Sigmoid colon (tissue), 7 donors: Measurements from ENCODE around the gene OR5I1. TPM values are rescaled to one million over a fixed set of nuclear protein-coding genes. Genes with fewer than 3 reads are reported as not detected.
"Not testable (repeated sequence)": the region's sequence is repeated elsewhere in the genome, so short reads cannot be mapped to it uniquely, and the experiment has no call there.

Experiments
- DNase-seq: peaks from one replicate; pipeline ENCODE4 v3.0.0-alpha.2; 2019
- H3K27ac ChIP-seq, 4 donors: fragments of 200-600 bp; sonication (generic); one replicate each; pipeline ENCODE4 v1.5.1; 2016 to 2019; ENCODE audit warnings: mild to moderate bottlenecking in 1 of 4
- H3K27me3 ChIP-seq, 3 donors: fragments of 200-600 bp; sonication (generic); one replicate each; pipeline ENCODE4 v1.5.1; 2019; ENCODE audit warnings: mild to moderate bottlenecking in 1 of 3
- H3K36me3 ChIP-seq, 4 donors: fragments of 200-600 bp; sonication (generic); one replicate each; pipeline ENCODE4 v1.5.1; 2016 to 2019
- H3K4me1 ChIP-seq, 4 donors: fragments of 200-600 bp; sonication (generic); one replicate each; pipeline ENCODE4 v1.5.1; 2017 to 2019
- H3K4me3 ChIP-seq, 4 donors: fragments of 200-600 bp; sonication (generic); one replicate each; pipeline ENCODE4 v1.5.1; 2017 to 2019; ENCODE audit warnings: mild to moderate bottlenecking in 2 of 4, moderate library complexity in 1 of 4
- H3K9me3 ChIP-seq, 4 donors: fragments of 200-600 bp in 3 of 4; sonication (generic) in 3 of 4; one replicate each; pipeline versions ENCODE4 v1.5.1 to v1.6.1; 2013 to 2019
- EP300 ChIP-seq, 4 donors: sonication (generic); formaldehyde crosslinking; IDR thresholded peaks; one replicate each; pipeline ENCODE4 v1.6.1; 2017; ENCODE audit warnings: antibody characterized with exemption in 4 of 4
- POLR2A ChIP-seq, 2 donors: fragments of 450-650 bp; IDR thresholded peaks; one replicate each; pipeline ENCODE4 v1.6.1; 2016; ENCODE audit warnings: antibody characterized with exemption in 2 of 2, mild to moderate bottlenecking in 2 of 2, moderate library complexity in 2 of 2
- POLR2AphosphoS5 ChIP-seq, 4 donors: sonication (generic); formaldehyde crosslinking; IDR thresholded peaks; one replicate each; pipeline ENCODE4 v1.6.1; 2017; ENCODE audit warnings: antibody characterized with exemption in 4 of 4
- WGBS, 2 donors: extraction: QIAGEN DNeasy Blood & Tissue Kit; methylation state at CpG; one replicate each; pipeline ENCODE4 v1.1.7; 2013; 5-methylcytosine and 5-hydroxymethylcytosine counted together
- intact Hi-C: fragments of 100-400 bp; cut with DNase I; formaldehyde crosslinking; loops from one replicate; pipeline ENCODE4 v1.15.1; 2023
- polyA plus RNA-seq, 3 donors: library from polyadenylated mRNA; stranded (reverse); fragments of 200-250 nt; gene quantifications; one replicate each; pipeline ENCODE4 v1.2.3, GENCODE V29; 2013
- total RNA-seq, 4 donors: library from RNA; depleted of rRNA; stranded (reverse); fragments of >200 nt; gene quantifications; one replicate each; pipeline ENCODE4 v1.1.0, GENCODE V29; 2016
- donor health status: healthy with polysubstance abuse.
- donor health status: Bipolar disorder and iron deficiency.
- donor health status: healthy.

OR5I1 gene
- total and polyA plus RNA-seq, 7 donors: not detected

DNA sequence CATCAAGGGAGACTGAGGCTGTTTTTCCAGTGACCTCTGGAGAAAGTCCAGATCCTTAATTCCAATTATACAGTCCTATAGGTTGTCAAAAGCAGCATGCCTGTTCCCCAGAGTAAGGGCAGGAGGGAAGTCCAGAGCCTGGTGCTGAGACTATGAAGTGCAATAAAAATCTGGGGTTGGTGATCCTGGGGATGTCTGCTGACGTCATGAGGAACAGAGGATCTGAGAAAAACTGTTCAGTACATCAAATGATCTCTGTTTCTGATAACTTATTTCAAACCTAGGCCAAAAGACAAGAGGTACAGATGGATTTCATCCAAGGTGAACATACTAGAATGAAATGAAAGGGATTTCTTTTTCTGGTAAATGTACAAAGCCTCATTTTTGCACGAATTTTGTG lies 33.9 kb downstream of the OR5I1 start:
- no peak for DNase-seq
- Histone ChIP-seq H3K4me3 (no peak overlapping the region), H3K36me3 (no peaks in the 10 kb centered on the region), H3K4me1 (no peaks in the 10 kb centered on the region), H3K27ac (no peak overlapping the region), H3K27me3 (no peaks in the 10 kb centered on the region), H3K9me3 (no peaks in the 10 kb centered on the region)
- intact Hi-C loops: no loop called here
- WGBS, 2 donors: 15 to 36% methylated on average over 2 of the region's 2 CpGs
- TF ChIP-seq POLR2A (IDR thresholded peaks at IDR 0.05) (no peak), POLR2AphosphoS5 (IDR thresholded peaks at IDR 0.05) (no peak)

GRCh38 chr11:55895216-55895615 lies 41.0 kb downstream of the OR5I1 start:
- TF ChIP-seq EP300 (IDR thresholded peaks at IDR 0.05): no peak

DNA sequence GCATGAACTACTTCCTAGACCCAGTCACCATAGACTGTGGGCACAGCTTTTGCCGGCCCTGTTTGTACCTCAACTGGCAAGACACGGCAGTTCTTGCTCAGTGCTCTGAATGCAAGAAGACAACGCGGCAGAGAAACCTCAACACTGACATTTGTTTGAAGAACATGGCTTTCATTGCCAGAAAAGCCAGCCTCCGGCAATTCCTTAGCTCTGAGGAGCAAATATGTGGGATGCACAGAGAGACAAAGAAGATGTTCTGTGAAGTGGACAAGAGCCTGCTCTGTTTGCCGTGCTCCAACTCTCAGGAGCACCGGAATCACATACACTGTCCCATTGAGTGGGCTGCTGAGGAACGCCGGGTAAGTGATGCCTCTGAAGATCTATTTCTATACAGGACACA lies 50.7 kb downstream of the OR5I1 start:
- intact Hi-C loops, DNase-seq, H3K4me1 ChIP-seq, H3K9me3 ChIP-seq, H3K36me3 ChIP-seq, H3K27me3 ChIP-seq, H3K27ac ChIP-seq, H3K4me3 ChIP-seq: not testable (repeated sequence)
- WGBS, 2 donors: 90 to 93% methylated on average over 9 of the region's 9 CpGs

More at GRCh38 chr11:55895216-55895615, 41.0 kb downstream of the OR5I1 start:
- H3K27me3 ChIP-seq: no peaks in the 10 kb centered on the region
- no peaks in the 10 kb centered on the region for H3K36me3 ChIP-seq
- intact Hi-C loops: no loop called here
- no peak overlapping the region for H3K27ac ChIP-seq
- no peak overlapping the region for H3K4me3 ChIP-seq
- H3K9me3 ChIP-seq: no peaks in the 10 kb centered on the region
- H3K4me1 ChIP-seq: no peaks in the 10 kb centered on the region
- WGBS, 2 donors: 60 to 65% methylated on average over 8 of the region's 8 CpGs
- no peak for DNase-seq

Other genes starting within 250 kb of the OR5I1 start
- not detected for gene OR5D13, start 163.0 kb downstream of the OR5I1 start, total RNA-seq
- not detected for gene OR5D13, start 163.0 kb downstream of the OR5I1 start, polyA plus RNA-seq
- not detected for gene OR5D14, start 140.8 kb downstream of the OR5I1 start, total RNA-seq
- gene OR5D14, start 140.8 kb downstream of the OR5I1 start, polyA plus RNA-seq: not detected
- not detected for gene OR5L1, start 125.0 kb downstream of the OR5I1 start, total RNA-seq
- gene OR5L1, start 125.0 kb downstream of the OR5I1 start, polyA plus RNA-seq: not detected
- gene OR5D18, start 116.8 kb downstream of the OR5I1 start, total RNA-seq: not detected
- gene OR5D18, start 116.8 kb downstream of the OR5I1 start, polyA plus RNA-seq: not detected
- not detected for gene OR5L2, start 109.2 kb downstream of the OR5I1 start, total RNA-seq
- gene OR5L2, start 109.2 kb downstream of the OR5I1 start, polyA plus RNA-seq: not detected
- not detected for gene OR5D16, start 97.6 kb downstream of the OR5I1 start, total RNA-seq
- not detected for gene OR5D16, start 97.6 kb downstream of the OR5I1 start, polyA plus RNA-seq
- gene TRIM51, start 53.1 kb downstream of the OR5I1 start, total RNA-seq: not detected
- gene TRIM51, start 53.1 kb downstream of the OR5I1 start, polyA plus RNA-seq: not detected
- not detected for gene OR5W2, start 21.8 kb downstream of the OR5I1 start, total RNA-seq
- not detected for gene OR5W2, start 21.8 kb downstream of the OR5I1 start, polyA plus RNA-seq
- gene OR10AG1, start 33.5 kb upstream of the OR5I1 start, total RNA-seq: not detected
- gene OR10AG1, start 33.5 kb upstream of the OR5I1 start, polyA plus RNA-seq: not detected
- not detected for gene OR5F1, start 58.2 kb upstream of the OR5I1 start, total RNA-seq
- gene OR5F1, start 58.2 kb upstream of the OR5I1 start, polyA plus RNA-seq: not detected
- gene OR5AS1, start 91.3 kb upstream of the OR5I1 start, total RNA-seq: not detected
- gene OR5AS1, start 91.3 kb upstream of the OR5I1 start, polyA plus RNA-seq: not detected
- gene OR8I2, start 156.9 kb upstream of the OR5I1 start, total RNA-seq: not detected
- gene OR8I2, start 156.9 kb upstream of the OR5I1 start, polyA plus RNA-seq: not detected
- gene OR8H2, start 167.3 kb upstream of the OR5I1 start, total RNA-seq: not detected
- gene OR8H2, start 167.3 kb upstream of the OR5I1 start, polyA plus RNA-seq: not detected
- not detected for gene OR8H3, start 186.0 kb upstream of the OR5I1 start, total RNA-seq
- gene OR8H3, start 186.0 kb upstream of the OR5I1 start, polyA plus RNA-seq: not detected
- not detected for gene OR8J3, start 203.8 kb upstream of the OR5I1 start, total RNA-seq
- gene OR8J3, start 203.8 kb upstream of the OR5I1 start, polyA plus RNA-seq: not detected
- not detected for gene OR8K5, start 223.9 kb upstream of the OR5I1 start, total RNA-seq
- gene OR8K5, start 223.9 kb upstream of the OR5I1 start, polyA plus RNA-seq: not detected
- not detected for gene OR5J2, start 240.2 kb upstream of the OR5I1 start, total RNA-seq
- not detected for gene OR5J2, start 240.2 kb upstream of the OR5I1 start, polyA plus RNA-seq